Stomach (tissue), 9 donors: Measurements from ENCODE around the gene SEMA4D. TPM values are rescaled to one million over a fixed set of nuclear protein-coding genes. Genes with fewer than 3 reads are reported as not detected.
"Not testable (repeated sequence)": the region's sequence is repeated elsewhere in the genome, so short reads cannot be mapped to it uniquely, and the experiment has no call there.

Source experiments
- DNase-seq, 2 donors: peaks; one replicate each; pipeline versions ENCODE4 v3.0.0 to v3.0.0-alpha.2; 2013 to 2019
- H3K27ac ChIP-seq, 5 donors: fragments of 200-600 bp in 4 of 5; sonication (generic) in 4 of 5; one replicate each; pipeline ENCODE4 v1.5.1; 2013 to 2019; ENCODE audit warnings: mild to moderate bottlenecking in 1 of 5, moderate library complexity in 1 of 5
- H3K27me3 ChIP-seq, 3 donors: fragments of 200-600 bp; sonication (generic); one replicate each; pipeline ENCODE4 v1.5.1; 2017 to 2019; ENCODE audit warnings: mixed run types in 1 of 3
- H3K36me3 ChIP-seq, 4 donors: fragments of 200-600 bp; sonication (generic); 1 replicate in 3 of 4; 2 replicates in 1 of 4; pipeline ENCODE4 v1.5.1; 2016 to 2019
- H3K4me1 ChIP-seq, 4 donors: fragments of 200-600 bp; sonication (generic); one replicate each; pipeline ENCODE4 v1.5.1; 2016 to 2019
- H3K4me3 ChIP-seq, 4 donors: fragments of 200-600 bp; sonication (generic) in 3 of 4; one replicate each; pipeline ENCODE4 v1.5.1; 2016 to 2019; ENCODE audit warnings: mild to moderate bottlenecking in 1 of 4
- H3K9me3 ChIP-seq, 4 donors: fragments of 200-600 bp; sonication (generic); one replicate each; pipeline ENCODE4 v1.5.1; 2016 to 2019
- EP300 ChIP-seq: sonication (generic); formaldehyde crosslinking; IDR thresholded peaks from one replicate; pipeline ENCODE4 v1.6.1; 2017; ENCODE audit warnings: antibody characterized with exemption
- POLR2A ChIP-seq, 4 donors: fragments of 450-650 bp; IDR thresholded peaks; one replicate each; pipeline ENCODE4 v1.6.1; 2016; ENCODE audit warnings: antibody characterized with exemption in 4 of 4, control low read depth in 2 of 4, mild to moderate bottlenecking in 1 of 4, moderate library complexity in 1 of 4
- POLR2AphosphoS5 ChIP-seq, 3 donors: sonication (generic); formaldehyde crosslinking; IDR thresholded peaks; one replicate each; pipeline ENCODE4 v1.6.1; 2016; ENCODE audit warnings: antibody characterized with exemption in 3 of 3
- WGBS, 5 donors: extraction: QIAGEN DNeasy Blood & Tissue Kit in 3 of 5; methylation state at CpG; one replicate each; pipeline versions ENCODE4 v1.1.5 to v1.1.7; 2013 to 2018; 5-methylcytosine and 5-hydroxymethylcytosine counted together
- intact Hi-C: fragments of 100-400 bp; cut with DNase I; formaldehyde crosslinking; loops from one replicate; pipeline ENCODE4 v1.15.1; 2023; ENCODE audit warnings: low total_unique reads
- polyA plus RNA-seq, 3 donors: library from polyadenylated mRNA; stranded (reverse); fragments of 200-250 nt; gene quantifications; one replicate each; pipeline ENCODE4 v1.2.3, GENCODE V29; 2013
- total RNA-seq, 5 donors: library from RNA; depleted of rRNA; stranded (reverse); fragments of >200 nt; gene quantifications; one replicate each; pipeline versions ENCODE4 v1.1.0 to v1.2.3, GENCODE V29; 2014 to 2016
- TF ChIP-seq, protein P1 (sequence below), 7 experiments: fragments of 450-650 bp in 4 of 7; fragments of 200-600 bp in 3 of 7; sonication (generic) in 3 of 7; IDR thresholded peaks; one replicate each; pipeline ENCODE4 v1.5.1; 2016 to 2019; ENCODE audit warnings: antibody characterized with exemption in 7 of 7, control low read depth in 2 of 7, mild to moderate bottlenecking in 1 of 7
- donor health status: healthy with polysubstance abuse.
- donor health status: Bipolar disorder and iron deficiency.
- donor health status: healthy.

The SEMA4D gene
- total and polyA plus RNA-seq, 8 donors = 4.9 to 43.3 (median 12.5) TPM

GRCh38 chr9:89480825-89481537 is 16.9 kb downstream of the SEMA4D start:
- WGBS, 5 donors = 77 to 90% (median 85%) methylated on average over 11 to 15 of the region's 15 CpGs
- intact Hi-C loops = no loop called here
- no peak overlapping the region for H3K27ac ChIP-seq

DNA sequence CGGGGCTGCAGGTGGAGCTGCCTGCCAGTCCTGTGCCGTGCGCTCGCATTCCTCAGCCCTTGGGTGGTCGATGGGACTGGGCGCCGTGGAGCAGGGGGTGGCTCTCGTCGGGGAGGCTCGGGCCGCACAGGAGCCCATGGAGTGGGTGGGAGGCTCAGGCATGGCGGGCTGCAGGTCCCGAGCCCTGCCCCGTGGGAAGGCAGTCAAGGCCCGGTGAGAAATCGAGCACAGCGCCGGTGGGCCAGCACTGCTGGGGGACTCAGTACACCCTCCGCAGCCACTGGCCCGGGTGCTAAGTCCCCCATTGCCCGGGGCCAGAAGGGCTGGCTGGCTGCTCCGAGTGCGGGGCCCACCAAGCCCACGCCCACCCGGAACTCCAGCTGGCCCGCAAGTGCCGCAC is 17.5 kb downstream of the SEMA4D start:
- H3K4me3 ChIP-seq, H3K9me3 ChIP-seq, intact Hi-C loops, H3K27ac ChIP-seq, DNase-seq, H3K27me3 ChIP-seq, H3K36me3 ChIP-seq: not testable (repeated sequence)
- 96 to 98% (median 98%) methylated on average over 13 to 27 of the region's 27 CpGs; no CpG with 5 or more reads in 1 of the 5 donors for WGBS, 5 donors
- H3K4me1 ChIP-seq = peaks cover 15 to 82% (median 53%) of the 10 kb centered on the region in 4 donors

More at GRCh38 chr9:89480825-89481537, 16.9 kb downstream of the SEMA4D start:
- Histone ChIP-seq H3K4me3 (no peak overlapping the region), H3K4me1 (peaks cover 15 to 77% (median 47%) of the 10 kb centered on the region in 4 donors), H3K27me3 (no peaks in the 10 kb centered on the region), H3K9me3 (no peaks in the 10 kb centered on the region), H3K36me3 (peaks cover 0 to 7% (median 7%) of the 10 kb centered on the region in 4 donors)
- TF ChIP-seq, protein P1, sequence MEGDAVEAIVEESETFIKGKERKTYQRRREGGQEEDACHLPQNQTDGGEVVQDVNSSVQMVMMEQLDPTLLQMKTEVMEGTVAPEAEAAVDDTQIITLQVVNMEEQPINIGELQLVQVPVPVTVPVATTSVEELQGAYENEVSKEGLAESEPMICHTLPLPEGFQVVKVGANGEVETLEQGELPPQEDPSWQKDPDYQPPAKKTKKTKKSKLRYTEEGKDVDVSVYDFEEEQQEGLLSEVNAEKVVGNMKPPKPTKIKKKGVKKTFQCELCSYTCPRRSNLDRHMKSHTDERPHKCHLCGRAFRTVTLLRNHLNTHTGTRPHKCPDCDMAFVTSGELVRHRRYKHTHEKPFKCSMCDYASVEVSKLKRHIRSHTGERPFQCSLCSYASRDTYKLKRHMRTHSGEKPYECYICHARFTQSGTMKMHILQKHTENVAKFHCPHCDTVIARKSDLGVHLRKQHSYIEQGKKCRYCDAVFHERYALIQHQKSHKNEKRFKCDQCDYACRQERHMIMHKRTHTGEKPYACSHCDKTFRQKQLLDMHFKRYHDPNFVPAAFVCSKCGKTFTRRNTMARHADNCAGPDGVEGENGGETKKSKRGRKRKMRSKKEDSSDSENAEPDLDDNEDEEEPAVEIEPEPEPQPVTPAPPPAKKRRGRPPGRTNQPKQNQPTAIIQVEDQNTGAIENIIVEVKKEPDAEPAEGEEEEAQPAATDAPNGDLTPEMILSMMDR (IDR thresholded peaks at IDR 0.05) = no peak
- TF ChIP-seq EP300 = no peak
- TF ChIP-seq POLR2A (IDR thresholded peaks at IDR 0.05) = no peak
- TF ChIP-seq POLR2AphosphoS5 (IDR thresholded peaks at IDR 0.05) = no peak
- no peak for DNase-seq

DNA sequence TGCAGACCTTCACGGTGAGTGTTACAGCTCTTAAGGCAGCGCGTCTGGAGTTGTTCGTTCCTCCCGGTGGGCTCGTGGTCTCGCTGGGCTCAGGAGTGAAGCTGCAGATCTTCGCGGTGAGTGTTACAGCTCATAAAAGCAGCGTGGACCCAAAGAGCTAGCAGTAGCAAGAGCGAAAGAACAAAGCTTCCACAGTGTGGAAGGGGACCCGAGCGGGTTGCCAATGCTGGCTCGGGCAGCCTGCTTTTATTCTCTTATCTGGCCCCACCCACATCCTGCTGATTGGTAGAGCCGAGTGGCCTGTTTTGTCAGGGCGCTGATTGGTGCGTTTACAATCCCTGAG is 18.3 kb downstream of the SEMA4D start:
- intact Hi-C loops, H3K36me3 ChIP-seq, H3K27me3 ChIP-seq, H3K27ac ChIP-seq, DNase-seq, H3K9me3 ChIP-seq: not testable (repeated sequence)
- peak overlapping the region in 1 of 4 donors; percentile 3 for H3K4me3 ChIP-seq
- peaks cover 15 to 89% (median 60%) of the 10 kb centered on the region in 4 donors for H3K4me1 ChIP-seq
- peak in 1 of 3 donors; percentile 55 for TF ChIP-seq POLR2AphosphoS5 (IDR thresholded peaks at IDR 0.05)
- WGBS, 5 donors = 84 to 90% (median 85%) methylated on average over 6 to 14 of the region's 17 CpGs

- H3K4me3 ChIP-seq = peak overlapping the region in 2 of 4 donors; percentile 3 to 7
- DNase-seq = no peak
- TF ChIP-seq POLR2AphosphoS5 (IDR thresholded peaks at IDR 0.05) (no peak), EP300 (no peak), POLR2A (IDR thresholded peaks at IDR 0.05) (no peak)
- TF ChIP-seq, protein P1 (IDR thresholded peaks at IDR 0.05) = no peak
Measured at GRCh38 chr9:89478821-89479668, 18.9 kb downstream of the SEMA4D start.

GRCh38 chr9:89477811-89478630 is 19.9 kb downstream of the SEMA4D start:
- peaks cover 15 to 77% (median 52%) of the 10 kb centered on the region in 4 donors for H3K4me1 ChIP-seq
- H3K4me3 ChIP-seq = peak overlapping the region in 1 of 4 donors; percentile 6
- H3K36me3 ChIP-seq = peaks cover 0 to 7% (median 7%) of the 10 kb centered on the region in 4 donors
- intact Hi-C loops = no loop called here
- peak overlapping the region in 4 of 5 donors; percentile 42 to 68 (median 54) for H3K27ac ChIP-seq
- H3K9me3 ChIP-seq = no peaks in the 10 kb centered on the region
- peak; percentile 71 to 77 for DNase-seq
- TF ChIP-seq EP300 (no peak), POLR2A (IDR thresholded peaks at IDR 0.05) (no peak), POLR2AphosphoS5 (IDR thresholded peaks at IDR 0.05) (no peak)
- TF ChIP-seq, protein P1 (IDR thresholded peaks at IDR 0.05) = peak in 1 of 7 experiments; percentile 22
- 33 to 45% (median 39%) methylated on average over 9 of the region's 9 CpGs for WGBS, 5 donors
- H3K27me3 ChIP-seq = no peaks in the 10 kb centered on the region

More at GRCh38 chr9:89478821-89479668, 18.9 kb downstream of the SEMA4D start:
- Histone ChIP-seq H3K9me3 (no peaks in the 10 kb centered on the region), H3K4me1 (peaks cover 15 to 87% (median 60%) of the 10 kb centered on the region in 4 donors), H3K27ac (peak overlapping the region in 3 of 5 donors; percentile 4 to 68 (median 56)), H3K27me3 (no peaks in the 10 kb centered on the region), H3K36me3 (peaks cover 0 to 7% (median 7%) of the 10 kb centered on the region in 4 donors)
- intact Hi-C loops = no loop called here
- WGBS, 5 donors = 81 to 96% (median 94%) methylated on average over 15 to 16 of the region's 16 CpGs
